NB4 (cell line): Measurements from ENCODE around the gene PNRC1.

Experiments
- CTCF ChIP-seq: IDR thresholded peaks from one replicate; pipeline ENCODE4 v1.5.1; 2012; ENCODE audit warnings: low read depth, low read length
- POLR2A ChIP-seq: IDR thresholded peaks from 2 replicates; pipeline ENCODE4 v1.6.1; 2011; ENCODE audit warnings: mild to moderate bottlenecking; ENCODE audit not compliant: insufficient read length; ENCODE audit errors: extremely low read depth

- TF ChIP-seq POLR2A (no peak), CTCF (no peak)
Observed at GRCh38 chr6:89081129-89081422, 525 bp downstream of the PNRC1 start.
